Activated naive CD4-positive, alpha-beta T cell treated with anti-CD3 and anti-CD28 coated beads for 36 hours (primary cell): ENCODE results near the gene IRAG1. TPM values are rescaled to one million over a fixed set of nuclear protein-coding genes. Genes with fewer than 3 reads are reported as not detected.

ENCODE experiments used
- CTCF ChIA-PET: fragments of 350-600 bp; sonication (Branson Sonifier 250); formaldehyde crosslinking; loops from one replicate; lab custom pipeline; 2021; ENCODE audit warnings: antibody characterized with exemption; lab: Charles Lee
- DNase-seq: peaks from one replicate; pipeline ENCODE4 v3.0.0-alpha.2; 2020
- H3K27ac Mint-ChIP-seq: one replicate; pipeline ENCODE4 v1.8.0; 2021; ENCODE audit warnings: mild to moderate bottlenecking, mixed read lengths
- H3K27me3 Mint-ChIP-seq: one replicate; pipeline ENCODE4 v1.8.0; 2021; ENCODE audit warnings: low read depth, mixed read lengths
- H3K36me3 Mint-ChIP-seq: one replicate; pipeline ENCODE4 v1.8.0; 2021; ENCODE audit warnings: low read depth, mixed read lengths
- H3K4me1 Mint-ChIP-seq: one replicate; pipeline ENCODE4 v1.8.0; 2021; ENCODE audit warnings: low read depth, mixed read lengths
- H3K4me3 Mint-ChIP-seq: one replicate; pipeline ENCODE4 v1.8.0; 2021; ENCODE audit warnings: mild to moderate bottlenecking, moderate library complexity, mixed read lengths
- H3K9me3 Mint-ChIP-seq: one replicate; pipeline ENCODE4 v1.8.0; 2021; ENCODE audit warnings: mixed read lengths
- intact Hi-C: fragments of 100-400 bp; cut with micrococcal nuclease; formaldehyde crosslinking; loops from one replicate; pipeline ENCODE4 v1.15.1; 2023
- total RNA-seq, 2 experiments: library from RNA; stranded (reverse); gene quantifications; one replicate each; pipeline ENCODE4 v1.2.3, GENCODE V29; 2021

The IRAG1 gene
- total RNA-seq, 2 experiments from 2014 or later: not detected

DNA sequence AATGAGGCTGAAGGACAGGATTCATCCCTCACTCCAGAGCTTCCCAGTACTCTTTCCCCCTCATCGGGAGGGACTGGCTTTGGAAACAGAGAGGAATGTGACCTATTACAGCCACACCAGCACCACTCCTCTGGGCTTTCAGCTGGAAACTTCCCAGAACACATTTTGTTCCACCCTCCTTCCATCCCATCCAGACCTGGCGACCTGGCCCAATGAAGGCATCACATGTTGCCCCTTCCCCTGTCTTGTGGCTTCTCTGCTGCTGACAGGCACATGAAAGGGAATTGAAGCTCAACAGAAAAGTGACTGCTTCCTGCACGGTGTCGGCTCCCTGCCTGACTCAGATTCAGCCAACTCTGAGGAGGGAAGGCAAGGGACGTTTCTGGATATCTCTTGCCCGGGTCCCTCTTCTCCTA lies 19.1 kb downstream of the IRAG1 start:
- Mint-ChIP-seq H3K36me3 (no peaks in the 10 kb centered on the region), H3K4me1 (peaks cover 3% of the 10 kb centered on the region), H3K27me3 (peaks cover 41% of the 10 kb centered on the region), H3K27ac (no peak overlapping the region), H3K9me3 (no peaks in the 10 kb centered on the region), H3K4me3 (no peak overlapping the region)
- intact Hi-C loops: no loop called here
- CTCF ChIA-PET: interaction anchor here (0.5 to 0.6 kb wide), 2 partner anchors 179 to 1853 kb away, joined by 3 read pairs; no protein-coding TSS in a partner anchor
- peak; percentile 17 for DNase-seq

DNA sequence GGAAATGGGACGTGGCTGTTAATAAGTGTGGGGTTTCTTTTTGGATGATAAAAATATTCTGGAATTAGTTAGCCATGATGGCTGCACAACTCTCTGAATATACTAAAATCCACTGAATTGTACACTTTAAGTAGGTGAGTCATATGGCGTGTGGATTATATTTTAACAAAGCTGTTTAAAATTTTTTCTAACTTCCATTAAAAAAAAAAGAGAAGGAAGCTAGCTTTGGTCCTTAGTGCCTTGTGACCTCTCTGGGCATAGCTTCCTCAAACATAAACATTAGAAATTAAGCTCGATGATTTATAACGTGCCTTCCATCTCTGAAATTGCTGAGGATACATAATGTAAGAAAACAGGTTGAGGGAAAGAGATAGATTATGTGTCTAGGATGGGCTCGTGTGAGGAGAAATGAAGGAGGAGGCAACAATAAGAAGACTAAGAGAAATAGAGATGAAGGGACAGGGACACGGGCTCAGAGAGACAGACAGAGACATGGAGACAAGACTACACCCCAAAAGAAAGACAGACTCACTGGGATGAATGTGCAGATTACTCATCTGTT lies 20.0 kb downstream of the IRAG1 start:
- Mint-ChIP-seq H3K27ac (no peak overlapping the region), H3K4me3 (no peak overlapping the region), H3K36me3 (no peaks in the 10 kb centered on the region), H3K27me3 (peaks cover 32% of the 10 kb centered on the region), H3K9me3 (no peaks in the 10 kb centered on the region), H3K4me1 (peaks cover 3% of the 10 kb centered on the region)
- no peak for DNase-seq
- intact Hi-C loops: no loop called here
- CTCF ChIA-PET: interaction anchor here (0.6 to 0.9 kb wide), 3 partner anchors 19 to 178 kb away, joined by 3 to 4 read pairs (median 3); no protein-coding TSS in a partner anchor

DNA sequence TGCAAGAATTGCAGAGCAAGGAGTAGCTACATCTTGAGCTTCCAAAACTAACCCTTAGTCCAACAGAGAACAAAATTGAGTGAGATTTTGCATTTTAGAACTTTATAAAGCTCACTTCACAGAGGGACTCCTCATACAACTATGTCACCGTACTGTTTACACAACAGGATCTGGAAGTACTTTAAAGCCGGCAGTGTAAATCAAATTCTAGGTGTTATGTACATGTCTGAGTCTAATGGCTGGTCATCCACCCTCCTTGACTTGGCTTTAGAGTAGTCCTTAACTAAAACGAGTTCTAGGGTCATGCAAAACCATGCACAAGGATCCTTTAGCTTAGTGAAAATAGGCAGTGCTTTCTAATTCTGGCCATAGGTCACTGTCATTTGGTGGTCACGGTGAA lies 23.5 kb downstream of the IRAG1 start:
- H3K36me3 Mint-ChIP-seq: no peaks in the 10 kb centered on the region
- intact Hi-C loops: no loop called here
- H3K9me3 Mint-ChIP-seq: no peaks in the 10 kb centered on the region
- H3K27me3 Mint-ChIP-seq: peaks cover 14% of the 10 kb centered on the region
- DNase-seq: no peak
- H3K4me3 Mint-ChIP-seq: no peak overlapping the region
- no peaks in the 10 kb centered on the region for H3K4me1 Mint-ChIP-seq
- no peak overlapping the region for H3K27ac Mint-ChIP-seq
- CTCF ChIA-PET: no interaction called here

DNA sequence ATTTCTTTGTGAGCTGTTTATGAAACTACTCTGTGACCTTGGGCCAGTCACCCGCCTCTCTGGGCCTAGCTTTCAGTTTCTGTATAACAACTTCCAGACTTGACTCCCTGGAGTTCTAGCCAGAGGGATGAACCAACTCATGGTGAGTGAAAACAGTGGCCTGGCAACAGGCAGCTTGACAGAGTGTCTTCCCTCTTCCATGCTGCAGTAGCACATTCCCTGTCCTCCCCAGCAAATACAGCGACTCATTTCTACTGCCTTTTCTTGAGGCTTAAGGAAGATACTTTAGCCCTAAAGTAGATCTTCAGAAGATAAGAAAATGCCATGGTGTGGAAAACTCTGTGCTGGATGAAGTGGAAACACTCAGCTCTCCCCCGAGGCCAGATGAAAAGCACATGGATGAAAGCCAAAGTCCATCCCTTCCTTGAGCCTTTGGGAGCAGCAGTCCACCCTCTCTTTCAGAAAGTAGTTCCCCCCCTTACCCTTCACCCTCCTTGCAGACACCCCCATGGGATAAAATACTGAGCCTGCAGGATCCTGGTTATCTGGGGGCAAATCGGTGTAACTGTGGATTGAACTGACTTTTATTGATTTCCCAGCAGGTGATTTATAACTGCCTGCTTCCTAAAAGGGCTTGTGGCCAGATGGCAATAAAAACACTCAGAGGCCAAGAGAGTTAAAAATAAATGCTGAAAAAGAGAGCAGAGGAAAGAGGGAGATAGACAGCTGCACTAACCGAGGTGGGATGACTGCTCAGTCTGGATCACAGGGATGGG lies 24.1 kb downstream of the IRAG1 start:
- no peaks in the 10 kb centered on the region for H3K9me3 Mint-ChIP-seq
- no peaks in the 10 kb centered on the region for H3K36me3 Mint-ChIP-seq
- H3K27ac Mint-ChIP-seq: no peak overlapping the region
- no peak for DNase-seq
- no peaks in the 10 kb centered on the region for H3K4me1 Mint-ChIP-seq
- H3K4me3 Mint-ChIP-seq: no peak overlapping the region
- H3K27me3 Mint-ChIP-seq: peaks cover 12% of the 10 kb centered on the region
- intact Hi-C loops: no loop called here
- CTCF ChIA-PET: interaction anchor here (0.5 kb wide), 1 partner anchor 721 kb away, joined by 3 read pairs; no protein-coding TSS in a partner anchor

DNA sequence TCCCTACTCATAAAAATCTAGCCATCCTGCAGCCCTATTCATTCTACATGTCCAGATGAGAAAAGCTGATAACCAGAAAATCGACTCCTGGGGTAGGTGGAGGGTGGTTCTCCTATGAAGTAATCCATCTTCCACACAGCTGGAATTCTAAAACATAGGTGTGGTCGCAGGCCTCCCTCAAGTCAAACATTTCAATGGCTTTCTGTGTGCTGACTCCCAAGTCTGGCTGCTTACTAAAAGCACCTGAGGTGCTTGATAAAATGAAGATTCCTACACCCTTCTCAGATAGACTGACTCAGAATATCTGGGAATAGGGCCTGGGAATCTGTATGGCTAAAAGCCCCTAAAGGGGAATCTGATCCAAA lies 26.1 kb downstream of the IRAG1 start:
- CTCF ChIA-PET: no interaction called here
- Mint-ChIP-seq H3K27me3 (peaks cover 3% of the 10 kb centered on the region), H3K4me1 (no peaks in the 10 kb centered on the region), H3K36me3 (no peaks in the 10 kb centered on the region), H3K27ac (no peak overlapping the region), H3K4me3 (no peak overlapping the region), H3K9me3 (no peaks in the 10 kb centered on the region)
- intact Hi-C loops: no loop called here
- no peak for DNase-seq

DNA sequence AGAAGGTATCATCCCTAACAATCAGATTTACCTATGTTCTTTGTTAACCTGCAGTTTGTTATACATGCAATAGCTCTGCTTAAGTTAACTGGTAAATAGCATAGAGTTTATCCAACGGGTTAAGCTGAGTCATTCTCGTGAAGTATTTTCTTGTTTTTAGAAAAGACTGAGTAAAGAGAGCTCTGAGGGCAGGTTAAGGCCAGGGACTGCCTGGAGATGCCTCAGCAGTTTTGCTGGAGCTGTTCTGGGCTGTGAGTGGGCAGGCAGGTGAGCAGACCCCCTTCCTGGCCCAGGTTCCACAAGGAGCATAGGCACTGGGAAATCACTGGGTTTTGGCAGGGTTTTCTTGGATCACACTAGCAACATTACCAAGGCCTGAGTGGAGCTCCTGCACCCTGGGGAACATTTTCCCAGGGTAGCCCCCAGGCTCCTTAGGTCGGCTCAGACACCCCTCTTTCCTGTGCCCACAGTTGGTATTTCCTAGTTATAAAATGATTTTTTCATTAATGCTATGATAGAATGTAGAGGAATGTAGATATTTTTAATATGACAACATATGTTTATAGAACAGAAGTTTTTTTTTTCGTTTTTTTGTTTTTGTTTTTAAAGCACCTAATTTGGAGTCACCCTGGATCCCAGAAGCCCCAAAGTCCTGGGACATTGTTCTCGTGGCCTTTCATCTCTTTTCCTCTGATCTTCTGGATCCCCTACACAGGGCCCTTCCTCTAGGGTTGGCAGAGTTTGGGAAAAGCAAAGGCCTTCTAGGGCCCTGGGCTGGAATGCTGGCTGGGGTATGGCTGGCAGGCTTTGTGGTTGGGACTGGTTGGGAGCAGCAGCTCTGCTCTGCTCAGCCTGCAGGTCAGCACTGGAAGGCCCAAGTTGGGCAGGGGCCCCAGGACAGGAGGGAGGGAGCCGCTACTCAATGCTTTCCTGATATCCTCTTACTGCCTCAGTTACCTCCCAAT lies 26.7 kb downstream of the IRAG1 start:
- no peaks in the 10 kb centered on the region for H3K36me3 Mint-ChIP-seq
- no peak for DNase-seq
- CTCF ChIA-PET: interaction anchor here (1.3 to 1.6 kb wide), 2 partner anchors 9 to 10 kb away, joined by 3 to 4 read pairs; no protein-coding TSS in a partner anchor
- intact Hi-C loops: no loop called here
- H3K4me1 Mint-ChIP-seq: no peaks in the 10 kb centered on the region
- no peaks in the 10 kb centered on the region for H3K9me3 Mint-ChIP-seq
- H3K27me3 Mint-ChIP-seq: no peaks in the 10 kb centered on the region
- H3K4me3 Mint-ChIP-seq: no peak overlapping the region
- no peak overlapping the region for H3K27ac Mint-ChIP-seq

DNA sequence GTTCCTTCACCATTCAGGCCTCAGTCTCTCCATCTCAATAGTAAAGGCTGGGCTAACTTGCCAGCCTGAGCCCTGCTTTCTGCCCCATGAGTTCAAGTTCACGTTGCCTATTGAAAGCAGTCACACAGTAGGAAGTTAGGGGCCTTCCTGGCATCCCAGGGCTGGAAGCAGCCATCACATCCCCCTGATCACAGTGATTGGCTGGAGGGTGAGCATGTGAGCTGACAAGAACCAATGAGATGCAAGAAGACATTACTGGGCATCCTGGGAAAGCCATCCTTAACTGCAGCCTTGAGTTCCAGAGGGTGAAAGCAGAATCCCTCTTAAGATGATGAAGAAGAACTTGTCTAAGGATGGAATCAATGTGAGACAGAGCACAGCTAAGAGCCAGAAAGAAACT lies 29.1 kb downstream of the IRAG1 start:
- no peak for DNase-seq
- CTCF ChIA-PET: interaction anchor here (1.0 kb wide), 1 partner anchor 10 kb away, joined by 3 read pairs; no protein-coding TSS in a partner anchor
- H3K4me3 Mint-ChIP-seq: no peak overlapping the region

DNA sequence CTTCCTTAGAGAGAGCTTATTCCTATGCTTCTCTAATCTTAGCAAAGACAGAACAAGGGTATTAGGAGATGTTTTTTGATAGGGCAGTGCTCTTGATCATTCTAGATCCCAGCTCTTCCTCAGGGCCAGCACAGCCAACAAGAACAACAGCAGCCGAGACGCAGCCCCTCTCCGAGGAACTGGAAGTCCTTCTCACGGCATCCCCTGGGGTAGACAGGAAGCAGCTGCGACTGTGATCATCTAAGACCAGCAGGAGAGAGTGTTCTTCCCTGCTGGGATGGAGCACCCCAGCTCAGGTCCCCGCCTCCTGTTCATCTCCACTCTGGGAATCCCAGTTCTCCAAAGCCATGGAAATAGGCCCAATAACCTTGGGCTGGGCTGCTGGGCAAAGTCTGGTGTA lies 29.6 kb downstream of the IRAG1 start:
- CTCF ChIA-PET: interaction anchor here (1.0 kb wide), 1 partner anchor 9 kb away, joined by 3 read pairs; no protein-coding TSS in a partner anchor

More for the DNA sequence above, 29.1 kb downstream of the IRAG1 start:
- Mint-ChIP-seq H3K36me3 (no peaks in the 10 kb centered on the region), H3K27ac (no peak overlapping the region), H3K4me1 (no peaks in the 10 kb centered on the region), H3K9me3 (no peaks in the 10 kb centered on the region), H3K27me3 (no peaks in the 10 kb centered on the region)
- intact Hi-C loops: no loop called here

DNA sequence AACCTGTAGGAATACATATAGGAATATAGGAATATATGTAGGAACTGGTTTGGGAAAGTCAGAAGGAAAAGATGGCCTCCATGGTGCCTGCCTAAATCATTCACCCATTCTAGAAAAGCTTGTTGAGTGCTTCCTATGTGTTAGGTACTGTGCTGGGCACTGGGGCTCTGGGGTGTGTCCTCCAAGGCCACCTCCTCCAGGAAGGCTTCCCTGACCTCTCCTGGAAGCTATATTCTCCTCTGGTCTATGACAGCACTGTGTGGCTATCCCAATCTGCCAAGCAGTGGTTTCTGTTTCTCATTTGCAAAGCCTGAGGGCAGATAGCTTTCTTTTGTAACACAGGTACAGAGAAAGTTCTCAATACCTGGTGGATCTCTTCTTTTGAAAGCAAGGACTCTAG lies 30.2 kb downstream of the IRAG1 start:
- Mint-ChIP-seq H3K27me3 (no peaks in the 10 kb centered on the region), H3K36me3 (no peaks in the 10 kb centered on the region), H3K4me1 (peaks cover 3% of the 10 kb centered on the region), H3K27ac (no peak overlapping the region), H3K9me3 (no peaks in the 10 kb centered on the region), H3K4me3 (no peak overlapping the region)
- intact Hi-C loops: no loop called here
- CTCF ChIA-PET: no interaction called here
- no peak for DNase-seq

More for the DNA sequence above, 29.6 kb downstream of the IRAG1 start:
- DNase-seq: no peak
- peaks cover 2% of the 10 kb centered on the region for H3K4me1 Mint-ChIP-seq
- no peak overlapping the region for H3K4me3 Mint-ChIP-seq
- no peaks in the 10 kb centered on the region for H3K27me3 Mint-ChIP-seq
- no peak overlapping the region for H3K27ac Mint-ChIP-seq
- intact Hi-C loops: no loop called here
- no peaks in the 10 kb centered on the region for H3K9me3 Mint-ChIP-seq
- H3K36me3 Mint-ChIP-seq: no peaks in the 10 kb centered on the region

DNA sequence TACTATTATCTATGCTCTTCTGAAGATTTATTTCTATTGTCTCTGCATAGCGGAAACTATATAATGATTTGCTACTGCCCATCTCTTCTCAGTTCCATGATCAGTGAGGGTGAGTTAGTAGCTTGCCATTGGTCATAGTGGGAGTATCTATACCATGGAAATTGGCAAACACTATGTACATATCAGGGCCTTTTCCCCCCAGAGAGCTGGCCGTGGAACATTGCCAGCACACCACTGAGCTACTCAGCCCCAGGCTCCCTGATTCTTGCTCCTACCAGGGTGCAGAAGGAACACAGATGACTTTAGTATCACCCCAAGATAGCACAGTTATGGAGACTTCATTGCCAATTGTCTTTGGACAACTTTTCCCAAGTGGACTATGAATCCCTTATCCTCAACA lies 33.2 kb downstream of the IRAG1 start:
- Mint-ChIP-seq H3K4me3 (no peak overlapping the region), H3K27me3 (no peaks in the 10 kb centered on the region), H3K4me1 (peaks cover 6% of the 10 kb centered on the region), H3K36me3 (no peaks in the 10 kb centered on the region), H3K27ac (no peak overlapping the region), H3K9me3 (no peaks in the 10 kb centered on the region)
- intact Hi-C loops: no loop called here
- no peak for DNase-seq
- CTCF ChIA-PET: no interaction called here

DNA sequence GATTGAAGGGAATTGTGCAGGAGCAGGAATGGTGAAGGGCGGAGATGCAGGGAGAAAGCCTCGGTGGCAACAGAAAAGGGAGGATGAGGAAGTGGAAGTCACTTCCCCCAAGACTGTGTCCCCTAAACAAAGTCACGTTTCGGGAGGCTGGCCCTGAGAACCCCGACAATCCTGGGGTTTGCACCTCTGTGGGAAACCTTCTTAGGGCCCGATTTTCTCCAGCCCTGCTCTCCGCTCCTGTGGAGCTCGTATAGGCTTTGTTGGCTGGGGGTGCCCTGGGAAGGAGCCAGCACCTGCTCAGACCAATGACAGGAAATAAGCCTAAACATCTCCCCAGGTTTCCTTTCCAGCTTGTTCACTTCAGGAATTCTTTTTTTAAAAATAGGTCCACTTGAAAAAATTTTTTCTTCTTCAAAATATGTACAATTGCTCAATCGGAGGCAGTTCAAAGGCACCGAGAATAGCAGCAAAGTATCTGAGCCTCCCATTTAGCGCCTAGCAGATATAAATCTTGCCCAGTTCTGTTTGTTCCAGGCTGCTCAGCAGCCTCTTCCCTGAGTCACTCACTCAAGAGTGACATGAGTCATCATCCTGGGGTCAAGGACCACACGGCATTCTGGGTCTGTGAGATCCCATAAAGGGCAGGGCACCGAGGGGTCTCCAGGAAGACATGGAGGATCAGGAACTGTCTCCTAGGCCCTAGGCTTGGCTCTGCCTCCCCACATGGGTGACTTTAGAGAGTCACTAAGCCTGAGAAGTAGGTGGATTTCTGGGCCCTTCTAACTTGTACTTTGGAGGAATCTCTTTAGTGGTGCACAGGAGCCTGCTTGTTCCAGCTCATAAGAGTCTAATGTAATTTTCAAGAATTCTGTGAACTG lies 34.0 kb downstream of the IRAG1 start:
- Mint-ChIP-seq H3K4me3 (no peak overlapping the region), H3K27me3 (no peaks in the 10 kb centered on the region), H3K9me3 (no peaks in the 10 kb centered on the region), H3K36me3 (no peaks in the 10 kb centered on the region), H3K27ac (no peak overlapping the region), H3K4me1 (peaks cover 6% of the 10 kb centered on the region)
- intact Hi-C loops: no loop called here
- no peak for DNase-seq
- CTCF ChIA-PET: no interaction called here
